Activated naive CD8-positive, alpha-beta T cell treated with anti-CD3 and anti-CD28 coated beads, Interleukin-2, amount 50 U/mL, for 16 hours (primary cell): Measurements from ENCODE around the gene RDH11.
"Not testable (repeated sequence)": the region's sequence is repeated elsewhere in the genome, so short reads cannot be mapped to it uniquely, and the experiment has no call there.

Source experiments
- DNase-seq: peaks from one replicate; pipeline ENCODE4 v3.0.0-alpha.2; 2020; ENCODE audit warnings: low read depth, low spot score

RDH11 gene

GRCh38 chr14:67695394-67695949, at the start of gene RDH11:
Gene RDH11 (minus strand): TSS chr14:67695764. CDS start chr14:67695703, 61 bp downstream.
- DNase-seq, result peak; percentile 49

- DNase-seq, result no peak
Observed at GRCh38 chr14:67744046-67744445, 48.5 kb upstream of the RDH11 start.

GRCh38 chr14:67738740-67739504, 43.4 kb upstream of the RDH11 start:
- DNase-seq, result no peak

- DNase-seq, result no peak
Observed at GRCh38 chr14:67736771-67737170, 41.2 kb upstream of the RDH11 start.

GRCh38 chr14:67735336-67736147, 40.0 kb upstream of the RDH11 start:
- no peak for DNase-seq

DNA sequence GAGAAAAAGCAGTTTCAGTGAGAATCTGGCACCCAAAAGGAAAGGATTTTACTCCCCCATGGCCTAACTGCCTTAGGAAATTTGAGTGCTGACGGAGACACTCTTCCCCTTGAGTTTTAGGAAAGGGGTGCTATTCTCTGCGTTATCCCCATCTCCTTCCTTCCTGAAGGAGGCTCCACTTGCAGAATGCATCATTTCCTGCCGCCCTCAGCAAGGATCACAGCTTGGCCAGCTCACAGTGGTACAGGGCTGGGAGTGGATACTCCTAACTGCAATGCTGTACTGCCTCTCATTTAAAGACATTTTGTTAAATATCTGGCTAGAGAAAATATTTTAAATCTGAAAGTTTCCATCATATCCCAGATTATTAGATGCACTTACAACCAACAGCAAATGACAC, 39.1 kb upstream of the RDH11 start:
- no peak for DNase-seq

DNA sequence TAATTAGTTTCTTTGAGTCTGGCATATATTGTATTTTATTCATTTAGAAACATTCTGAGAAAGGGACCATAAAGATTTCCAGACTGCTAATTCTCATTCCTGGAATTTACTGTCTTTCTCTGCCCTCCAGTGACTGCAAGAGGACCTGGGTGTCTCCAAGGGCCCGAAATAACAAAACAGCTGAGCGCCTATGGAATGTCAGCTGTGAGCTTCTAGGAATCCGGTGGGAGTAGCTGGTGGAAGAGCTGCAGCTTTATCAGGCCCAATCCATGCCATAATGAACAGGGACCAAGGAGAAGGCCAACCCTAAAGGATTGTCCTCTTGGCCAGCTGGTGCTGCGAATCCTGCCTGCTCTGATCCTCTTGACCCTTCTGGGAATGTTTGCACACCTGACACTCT, 38.1 kb upstream of the RDH11 start:
- no peak for DNase-seq

- no peak for DNase-seq
Observed at GRCh38 chr14:67729072-67729885, 33.7 kb upstream of the RDH11 start.

GRCh38 chr14:67728258-67728657, 32.7 kb upstream of the RDH11 start:
- DNase-seq, result no peak

GRCh38 chr14:67727361-67727760, 31.8 kb upstream of the RDH11 start:
- DNase-seq, result no peak

GRCh38 chr14:67725171-67725570, 29.6 kb upstream of the RDH11 start:
- no peak for DNase-seq

- DNase-seq, result no peak
Observed at GRCh38 chr14:67722293-67722692, 26.7 kb upstream of the RDH11 start.

DNA sequence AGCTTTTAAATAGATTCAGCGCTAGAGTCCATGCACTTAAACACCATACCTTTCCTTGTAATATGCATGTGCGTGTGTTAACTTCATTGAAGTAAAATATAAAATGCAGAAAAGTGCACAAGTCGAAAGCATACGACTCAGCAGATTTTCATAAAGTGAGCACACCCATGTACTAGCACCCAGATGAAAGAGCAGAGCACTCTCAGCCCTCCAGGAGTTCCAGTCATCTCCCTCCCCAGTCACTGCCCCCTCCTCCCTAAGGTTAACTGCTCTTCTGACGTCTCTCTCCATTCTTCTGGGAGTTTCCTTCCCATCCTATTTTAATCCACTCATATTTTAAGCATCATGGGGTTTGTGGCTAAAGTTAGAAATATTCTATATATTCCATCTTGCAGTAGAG, 26.3 kb upstream of the RDH11 start:
- DNase-seq, result no peak

- DNase-seq, result no peak
Observed at GRCh38 chr14:67719866-67720265, 24.3 kb upstream of the RDH11 start.

DNA sequence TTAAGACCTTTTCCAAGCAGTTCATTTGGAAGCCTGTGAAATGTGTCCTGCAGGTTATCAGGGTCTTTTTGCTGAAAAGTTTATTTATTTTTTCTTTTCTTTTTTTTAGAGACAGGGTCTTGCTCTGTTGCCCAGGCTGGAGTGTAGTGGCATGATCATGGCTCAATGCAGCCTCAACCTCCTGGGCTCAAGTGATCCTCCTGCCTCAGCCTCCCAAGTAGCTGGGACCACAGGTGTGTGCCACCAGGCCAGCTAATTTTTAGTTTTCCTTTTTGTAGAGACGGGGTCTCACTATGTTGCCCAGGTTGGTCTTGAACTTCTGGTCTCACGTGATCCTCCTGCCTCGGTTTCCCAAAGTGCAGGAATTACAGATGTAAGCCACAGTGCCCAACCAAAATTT, 23.8 kb upstream of the RDH11 start:
- not testable (repeated sequence) for DNase-seq

- DNase-seq, result no peak
Observed at GRCh38 chr14:67718265-67718664, 22.7 kb upstream of the RDH11 start.

DNA sequence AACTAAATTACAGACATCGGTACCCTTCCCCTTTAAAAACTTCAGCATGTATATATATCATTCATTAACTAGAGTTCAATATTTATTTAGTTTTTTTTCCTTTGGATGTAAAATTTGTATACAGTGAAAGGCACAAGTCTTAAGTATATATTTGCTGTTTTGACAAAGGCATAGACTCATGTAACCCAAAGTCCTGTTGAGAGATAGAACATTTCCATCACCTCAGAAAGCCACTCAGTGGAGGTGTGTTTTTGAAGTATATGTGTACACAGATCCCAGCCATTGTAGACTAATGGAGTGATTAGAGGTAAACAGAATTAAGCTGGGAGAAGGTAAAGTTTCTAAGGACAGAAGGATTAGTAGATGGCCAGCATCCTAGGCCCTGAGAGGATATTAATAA, 21.5 kb upstream of the RDH11 start:
- no peak for DNase-seq

GRCh38 chr14:67710209-67710608, 14.6 kb upstream of the RDH11 start:
- DNase-seq, result no peak

GRCh38 chr14:67709796-67710195, 14.2 kb upstream of the RDH11 start:
- not testable (repeated sequence) for DNase-seq

- not testable (repeated sequence) for DNase-seq
Observed at GRCh38 chr14:67709346-67709745, 13.8 kb upstream of the RDH11 start.

DNA sequence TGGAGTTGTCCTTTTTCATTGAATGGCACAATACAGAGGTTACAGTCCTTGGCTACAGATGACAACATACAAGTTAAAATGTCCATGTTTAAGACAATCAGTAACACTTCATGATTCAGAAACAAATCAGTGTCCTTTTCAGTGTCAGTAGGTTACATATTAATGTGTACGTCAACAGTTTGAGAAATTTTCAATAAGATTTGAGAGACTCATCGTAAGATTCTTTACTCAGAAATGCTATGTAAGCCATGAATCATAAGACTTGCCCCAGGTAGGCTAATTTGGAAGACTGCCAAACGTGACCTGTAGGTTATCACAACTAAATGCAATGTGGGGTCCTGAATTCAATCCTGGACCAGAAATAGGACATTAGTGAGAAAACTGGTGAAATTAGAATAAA, 9.6 kb upstream of the RDH11 start:
- DNase-seq, result no peak
